Kidney epithelial cell (primary cell): ENCODE data around the gene EXO1. TPM values are rescaled to one million over a fixed set of nuclear protein-coding genes. Genes with fewer than 3 reads are reported as not detected.
A peak's percentile ranks its signal among the peaks of the same experiment; 100 is the strongest.
"Not testable (repeated sequence)": the region's sequence is repeated elsewhere in the genome, so short reads cannot be mapped to it uniquely, and the experiment has no call there.

Experiments
- DNase-seq: peaks from one replicate; pipeline ENCODE4 v3.0.0-alpha.2; 2010; ENCODE audit warnings: low read depth
- H3K27me3 ChIP-seq: 2 replicates; pipeline ENCODE4 v1.6.0; 2011; ENCODE audit warnings: low read length; ENCODE audit not compliant: control insufficient read depth, insufficient read depth
- H3K36me3 ChIP-seq: 2 replicates; pipeline ENCODE4 v1.5.1; 2011; ENCODE audit warnings: low read length; ENCODE audit not compliant: control insufficient read depth, insufficient read depth
- H3K4me3 ChIP-seq: 2 replicates; pipeline ENCODE4 v1.5.1; 2011; ENCODE audit warnings: low read depth, mild to moderate bottlenecking, control low read depth, low read length
- total RNA-seq: library from RNA; depleted of rRNA; stranded (reverse); fragments of >200 nt; gene quantifications from 2 replicates; pipeline ENCODE4 v1.2.3, GENCODE V29; 2015
- TF ChIP-seq, protein P1 (sequence below): IDR thresholded peaks from 2 replicates; pipeline ENCODE4 v1.5.1; 2011; ENCODE audit warnings: mild to moderate bottlenecking, moderate library complexity, low read length, control low read depth, inconsistent platforms; ENCODE audit not compliant: insufficient read depth, poor library complexity, severe bottlenecking

EXO1 gene
- 3.2 and 4.4 TPM in 2 replicates for total RNA-seq

- peak; percentile 81 for DNase-seq
- H3K36me3 ChIP-seq: no peaks in the 10 kb centered on the region
- peak within 1 kb of the TSS; percentile 86 for H3K4me3 ChIP-seq
- TF ChIP-seq, protein P1, sequence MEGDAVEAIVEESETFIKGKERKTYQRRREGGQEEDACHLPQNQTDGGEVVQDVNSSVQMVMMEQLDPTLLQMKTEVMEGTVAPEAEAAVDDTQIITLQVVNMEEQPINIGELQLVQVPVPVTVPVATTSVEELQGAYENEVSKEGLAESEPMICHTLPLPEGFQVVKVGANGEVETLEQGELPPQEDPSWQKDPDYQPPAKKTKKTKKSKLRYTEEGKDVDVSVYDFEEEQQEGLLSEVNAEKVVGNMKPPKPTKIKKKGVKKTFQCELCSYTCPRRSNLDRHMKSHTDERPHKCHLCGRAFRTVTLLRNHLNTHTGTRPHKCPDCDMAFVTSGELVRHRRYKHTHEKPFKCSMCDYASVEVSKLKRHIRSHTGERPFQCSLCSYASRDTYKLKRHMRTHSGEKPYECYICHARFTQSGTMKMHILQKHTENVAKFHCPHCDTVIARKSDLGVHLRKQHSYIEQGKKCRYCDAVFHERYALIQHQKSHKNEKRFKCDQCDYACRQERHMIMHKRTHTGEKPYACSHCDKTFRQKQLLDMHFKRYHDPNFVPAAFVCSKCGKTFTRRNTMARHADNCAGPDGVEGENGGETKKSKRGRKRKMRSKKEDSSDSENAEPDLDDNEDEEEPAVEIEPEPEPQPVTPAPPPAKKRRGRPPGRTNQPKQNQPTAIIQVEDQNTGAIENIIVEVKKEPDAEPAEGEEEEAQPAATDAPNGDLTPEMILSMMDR: peak; percentile 35
- H3K27me3 ChIP-seq: no peaks in the 10 kb centered on the region
These were observed at the start of gene EXO1 for GRCh38 chr1:241847796-241848685. TSS of gene EXO1 (plus strand) at chr1:241848204. CDS start at chr1:241850426, 2,222 bp downstream.

DNA sequence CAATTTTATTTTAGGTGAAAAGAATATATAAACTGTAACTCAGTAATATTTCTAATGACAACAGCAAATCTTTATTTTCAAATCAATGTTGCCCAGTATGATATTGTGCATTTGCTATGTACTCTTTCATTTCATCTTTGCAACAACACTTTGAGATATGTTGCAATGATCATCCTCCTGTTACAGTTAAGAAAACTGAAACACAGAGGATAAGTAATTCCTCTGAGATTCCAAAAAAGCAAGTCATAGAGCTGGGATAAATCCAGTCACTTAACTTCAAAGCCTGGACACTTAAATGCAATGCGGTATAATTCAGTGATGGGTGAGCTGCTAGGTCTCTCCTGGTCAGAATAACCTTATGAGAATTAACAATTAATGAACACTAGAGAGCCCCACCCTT lies 48.6 kb upstream of the EXO1 start:
- DNase-seq: no peak
- no peaks in the 10 kb centered on the region for H3K27me3 ChIP-seq
- H3K4me3 ChIP-seq: no peak overlapping the region
- TF ChIP-seq, protein P1: no peak
- no peaks in the 10 kb centered on the region for H3K36me3 ChIP-seq

DNA sequence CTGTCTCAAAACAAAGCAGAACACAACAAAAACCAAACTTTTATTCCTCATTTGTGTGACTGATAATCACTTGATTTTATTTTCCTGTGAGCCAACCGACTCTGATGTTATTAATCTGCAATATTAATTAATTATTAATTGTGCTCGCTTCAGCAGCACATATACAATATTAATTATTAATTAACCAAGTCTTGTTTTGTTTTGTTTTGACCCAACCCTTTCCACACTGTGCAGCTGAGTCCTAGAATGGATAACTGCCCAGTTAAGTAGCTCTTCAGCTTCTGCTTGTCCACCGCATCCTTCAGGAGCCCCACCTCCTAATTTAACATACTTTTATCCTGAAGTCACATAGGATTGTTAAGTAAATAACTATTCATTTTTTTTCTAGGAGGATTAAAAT lies 47.4 kb upstream of the EXO1 start:
- Histone ChIP-seq H3K36me3 (no peaks in the 10 kb centered on the region), H3K4me3 (no peak overlapping the region), H3K27me3 (no peaks in the 10 kb centered on the region)
- TF ChIP-seq, protein P1: no peak
- DNase-seq: no peak

DNA sequence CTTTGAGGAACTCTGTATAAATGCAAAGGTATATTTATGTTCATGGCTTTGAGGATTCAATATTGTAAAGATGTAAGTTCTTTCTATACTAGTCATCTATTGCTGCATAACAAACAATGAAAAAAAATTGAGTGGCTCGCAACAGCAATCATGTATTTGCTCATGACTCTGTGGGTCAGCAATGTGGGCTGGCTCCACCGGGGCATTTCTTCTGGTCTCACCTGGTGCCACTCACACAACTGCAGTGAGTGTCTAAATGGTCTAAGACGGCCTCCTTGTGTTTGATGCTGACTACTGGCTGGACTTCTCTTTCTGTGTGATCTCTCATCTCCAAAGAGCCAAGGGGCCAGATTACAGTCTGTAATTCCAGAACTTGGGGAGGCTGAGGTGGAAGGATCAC lies 45.1 kb upstream of the EXO1 start:
- no peaks in the 10 kb centered on the region for H3K27me3 ChIP-seq
- TF ChIP-seq, protein P1: no peak
- H3K36me3 ChIP-seq: no peaks in the 10 kb centered on the region
- H3K4me3 ChIP-seq: no peak overlapping the region
- no peak for DNase-seq

- H3K36me3 ChIP-seq, H3K27me3 ChIP-seq, DNase-seq, H3K4me3 ChIP-seq: not testable (repeated sequence)
These were observed 43.3 kb upstream of the EXO1 start for GRCh38 chr1:241804706-241805105.

GRCh38 chr1:241808265-241808664 lies 39.7 kb upstream of the EXO1 start:
- no peaks in the 10 kb centered on the region for H3K36me3 ChIP-seq
- TF ChIP-seq, protein P1: no peak
- no peak for DNase-seq
- H3K4me3 ChIP-seq: no peak overlapping the region
- no peaks in the 10 kb centered on the region for H3K27me3 ChIP-seq
